Adipocyte (in vitro differentiated cells): Measurements from ENCODE around the gene RNASE7.

Experiments
- DNase-seq: peaks from one replicate; pipeline ENCODE4 v3.0.0-alpha.2; 2015; ENCODE audit warnings: low read depth
- H3K27me3 ChIP-seq: replicated peaks from 2 replicates; pipeline ENCODE4 v1.7.0; 2013; ENCODE audit warnings: mild to moderate bottlenecking, low read length, moderate library complexity; ENCODE audit not compliant: control insufficient read depth, insufficient read depth
- H3K36me3 ChIP-seq: 2 replicates; pipeline ENCODE4 v1.7.0; 2013; ENCODE audit warnings: low read length, mild to moderate bottlenecking, moderate library complexity; ENCODE audit not compliant: control insufficient read depth, insufficient read depth, severe bottlenecking
- H3K4me1 ChIP-seq: 2 replicates; pipeline ENCODE4 v1.7.0; 2013; ENCODE audit warnings: mild to moderate bottlenecking, low read length, moderate library complexity; ENCODE audit not compliant: control insufficient read depth, insufficient read depth
- H3K4me3 ChIP-seq: 2 replicates; pipeline ENCODE4 v1.7.0; 2013; ENCODE audit warnings: mild to moderate bottlenecking, low read length, moderate library complexity
- H3K9ac ChIP-seq: 2 replicates; pipeline ENCODE4 v1.7.0; 2013; ENCODE audit warnings: mild to moderate bottlenecking, low read length, moderate library complexity
- H3K9me3 ChIP-seq: 2 replicates; pipeline ENCODE4 v1.7.0; 2013; ENCODE audit warnings: mild to moderate bottlenecking, low read length, moderate library complexity; ENCODE audit not compliant: control insufficient read depth

Gene RNASE7

GRCh38 chr14:21072781-21073339 is 30.7 kb downstream of the RNASE7 start:
- H3K9me3 ChIP-seq, result no peaks in the 10 kb centered on the region
- peak overlapping the region; percentile 21 for H3K4me3 ChIP-seq
- peaks cover 52% of the 10 kb centered on the region for H3K36me3 ChIP-seq
- no peaks in the 10 kb centered on the region for H3K27me3 ChIP-seq
- H3K9ac ChIP-seq, result peak overlapping the region; percentile 41
- H3K4me1 ChIP-seq, result peaks cover 32% of the 10 kb centered on the region
- DNase-seq, result no peak

- Histone ChIP-seq H3K4me1 (peaks cover 27% of the 10 kb centered on the region), H3K9ac (no peak overlapping the region), H3K27me3 (no peaks in the 10 kb centered on the region), H3K4me3 (no peak overlapping the region), H3K9me3 (no peaks in the 10 kb centered on the region), H3K36me3 (peaks cover 63% of the 10 kb centered on the region)
- no peak for DNase-seq
These were observed 31.8 kb downstream of the RNASE7 start for GRCh38 chr14:21073921-21074320.

- peaks cover 20% of the 10 kb centered on the region for H3K4me1 ChIP-seq
- H3K4me3 ChIP-seq, result no peak overlapping the region
- H3K9ac ChIP-seq, result no peak overlapping the region
- H3K9me3 ChIP-seq, result no peaks in the 10 kb centered on the region
- no peak for DNase-seq
- no peaks in the 10 kb centered on the region for H3K27me3 ChIP-seq
- H3K36me3 ChIP-seq, result peaks cover 70% of the 10 kb centered on the region
These were observed 32.5 kb downstream of the RNASE7 start for GRCh38 chr14:21074398-21075272.

DNA sequence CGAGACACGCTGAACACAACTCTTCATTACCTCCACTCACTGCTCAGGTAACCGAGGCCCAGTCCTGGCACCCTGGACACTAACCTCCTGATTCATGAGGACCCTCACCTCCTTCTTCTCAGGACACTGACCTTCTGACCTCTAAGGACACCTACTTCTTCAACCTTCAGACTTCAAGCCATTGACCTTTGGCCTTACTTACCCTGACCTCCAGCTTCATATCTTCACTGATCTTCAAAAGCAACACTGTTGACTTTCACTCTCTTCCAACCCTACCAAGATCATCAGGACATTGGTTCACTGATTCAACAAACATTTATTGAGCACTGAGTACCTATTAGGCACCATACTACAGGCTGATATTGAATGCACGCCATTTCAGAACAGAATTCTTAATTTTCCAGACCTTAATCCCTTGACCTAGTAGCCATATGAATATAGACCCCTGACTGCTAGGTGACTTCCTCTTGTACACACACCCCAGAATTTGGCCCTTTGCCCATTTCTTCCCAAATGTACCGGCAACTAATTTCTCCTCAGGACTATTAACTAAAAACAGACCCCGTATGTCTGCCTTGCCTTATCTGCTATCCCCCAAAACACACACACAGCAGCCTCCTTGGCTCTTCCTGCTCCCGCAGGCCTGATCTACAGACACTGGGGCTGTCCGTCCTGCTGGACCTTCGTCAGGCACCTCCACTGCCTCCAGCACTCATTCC is 33.7 kb downstream of the RNASE7 start:
- Histone ChIP-seq H3K36me3 (peaks cover 81% of the 10 kb centered on the region), H3K9me3 (no peaks in the 10 kb centered on the region)

GRCh38 chr14:21077672-21078071 is 35.5 kb downstream of the RNASE7 start:
- Histone ChIP-seq H3K4me3 (no peak overlapping the region), H3K4me1 (peaks cover 8% of the 10 kb centered on the region), H3K27me3 (no peaks in the 10 kb centered on the region), H3K9ac (no peak overlapping the region), H3K9me3 (no peaks in the 10 kb centered on the region), H3K36me3 (peaks cover 98% of the 10 kb centered on the region)
- no peak for DNase-seq

More for the DNA sequence above, 33.7 kb downstream of the RNASE7 start:
- Histone ChIP-seq H3K4me1 (peaks cover 18% of the 10 kb centered on the region), H3K4me3 (no peak overlapping the region), H3K27me3 (no peaks in the 10 kb centered on the region), H3K9ac (no peak overlapping the region)
- DNase-seq, result no peak

- DNase-seq, result no peak
- Histone ChIP-seq H3K4me3 (no peak overlapping the region), H3K36me3 (peaks cover 96% of the 10 kb centered on the region), H3K9me3 (no peaks in the 10 kb centered on the region), H3K9ac (no peak overlapping the region), H3K27me3 (no peaks in the 10 kb centered on the region), H3K4me1 (peaks cover 1% of the 10 kb centered on the region)
These were observed 36.1 kb downstream of the RNASE7 start for GRCh38 chr14:21078287-21078686.

GRCh38 chr14:21078726-21079125 is 36.6 kb downstream of the RNASE7 start:
- peaks cover 3% of the 10 kb centered on the region for H3K4me1 ChIP-seq
- H3K27me3 ChIP-seq, result no peaks in the 10 kb centered on the region
- H3K36me3 ChIP-seq, result peaks cover 92% of the 10 kb centered on the region
- H3K9me3 ChIP-seq, result no peaks in the 10 kb centered on the region
- H3K4me3 ChIP-seq, result no peak overlapping the region
- no peak overlapping the region for H3K9ac ChIP-seq
- no peak for DNase-seq

GRCh38 chr14:21081521-21082142 is 39.5 kb downstream of the RNASE7 start:
- Histone ChIP-seq H3K4me1 (peaks cover 27% of the 10 kb centered on the region), H3K4me3 (no peak overlapping the region), H3K9ac (no peak overlapping the region), H3K9me3 (no peaks in the 10 kb centered on the region), H3K36me3 (peaks cover 90% of the 10 kb centered on the region), H3K27me3 (no peaks in the 10 kb centered on the region)
- DNase-seq, result no peak

DNA sequence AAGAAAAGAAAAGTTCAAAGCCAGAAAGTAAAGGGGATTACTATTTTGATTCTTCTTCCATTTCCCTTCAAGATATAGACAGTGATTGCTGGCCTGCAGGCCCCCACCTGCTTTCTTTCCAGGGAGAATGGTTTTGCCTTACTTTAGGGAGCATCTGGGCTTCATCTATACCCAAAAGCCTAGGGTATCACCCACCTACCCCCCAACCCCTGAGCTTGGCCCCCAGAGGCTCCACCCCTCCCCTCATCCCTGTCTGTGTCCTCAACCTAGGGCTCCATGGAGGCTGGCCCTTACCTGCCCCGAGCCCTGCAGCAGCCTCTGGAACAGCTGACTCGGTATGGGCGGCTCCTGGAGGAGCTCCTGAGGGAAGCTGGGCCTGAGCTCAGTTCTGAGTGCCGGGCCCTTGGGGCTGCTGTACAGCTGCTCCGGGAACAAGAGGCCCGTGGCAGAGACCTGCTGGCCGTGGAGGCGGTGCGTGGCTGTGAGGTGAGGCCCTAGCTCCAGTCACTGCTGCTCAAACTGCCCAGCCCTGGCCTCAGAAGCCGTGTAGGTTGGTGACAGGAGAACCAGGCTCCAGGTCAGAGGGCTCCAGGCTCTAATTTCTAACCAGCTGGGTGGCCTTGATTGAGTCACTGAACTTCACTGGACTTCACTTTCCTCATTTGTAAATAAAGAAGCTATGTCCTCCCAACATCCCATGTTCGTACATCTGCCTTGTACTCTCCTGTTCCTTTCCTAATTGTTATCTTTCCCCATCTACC is 41.6 kb downstream of the RNASE7 start:
- Histone ChIP-seq H3K4me1 (peaks cover 33% of the 10 kb centered on the region), H3K4me3 (no peak overlapping the region), H3K27me3 (no peaks in the 10 kb centered on the region), H3K9ac (no peak overlapping the region), H3K36me3 (peaks cover 84% of the 10 kb centered on the region), H3K9me3 (no peaks in the 10 kb centered on the region)
- DNase-seq, result no peak

- no peak for DNase-seq
- Histone ChIP-seq H3K9ac (no peak overlapping the region), H3K9me3 (no peaks in the 10 kb centered on the region), H3K27me3 (no peaks in the 10 kb centered on the region), H3K4me3 (no peak overlapping the region), H3K36me3 (peaks cover 84% of the 10 kb centered on the region), H3K4me1 (peaks cover 33% of the 10 kb centered on the region)
These were observed 42.2 kb downstream of the RNASE7 start for GRCh38 chr14:21084396-21084795.
